ENCODE results near the gene ZNF277.

The ZNF277 gene

GRCh38 chr7:112236597-112236996 lies 30.1 kb downstream of the ZNF277 start:
- no peak for TF ChIP-seq TEAD4 (IDR thresholded peaks at IDR 0.05)
- TF ChIP-seq ZBTB7A (IDR thresholded peaks at IDR 0.05; ENCODE audit: low read depth) = no peak
- TF ChIP-seq TCF12 (IDR thresholded peaks at IDR 0.05; ENCODE audit: low read depth) = no peak
- TF ChIP-seq USF1 (IDR thresholded peaks at IDR 0.05) = no peak
- TF ChIP-seq FOXM1 (IDR thresholded peaks at IDR 0.05; ENCODE audit: borderline replicate concordance, low read depth) = no peak
- TF ChIP-seq YY1 (IDR thresholded peaks at IDR 0.05; ENCODE audit: low read depth) = no peak
- no peak for TF ChIP-seq RAD21 (IDR thresholded peaks at IDR 0.05; ENCODE audit: low read depth)
- TF ChIP-seq REST (IDR thresholded peaks at IDR 0.05; ENCODE audit: low read depth) = no peak
- no peak for TF ChIP-seq TAF1 (IDR thresholded peaks at IDR 0.05; ENCODE audit: low read depth)
- TF ChIP-seq EGR1 (IDR thresholded peaks at IDR 0.05) = no peak
- no peak for TF ChIP-seq MAX (IDR thresholded peaks at IDR 0.05)
- no peak for TF ChIP-seq CREB1 (IDR thresholded peaks at IDR 0.05; ENCODE audit: low read depth)
- TF ChIP-seq CEBPB (IDR thresholded peaks at IDR 0.05) = no peak
- TF ChIP-seq NFIC (IDR thresholded peaks at IDR 0.05) = no peak
- no peak for TF ChIP-seq EP300 (IDR thresholded peaks at IDR 0.05; ENCODE audit: borderline replicate concordance)

DNA sequence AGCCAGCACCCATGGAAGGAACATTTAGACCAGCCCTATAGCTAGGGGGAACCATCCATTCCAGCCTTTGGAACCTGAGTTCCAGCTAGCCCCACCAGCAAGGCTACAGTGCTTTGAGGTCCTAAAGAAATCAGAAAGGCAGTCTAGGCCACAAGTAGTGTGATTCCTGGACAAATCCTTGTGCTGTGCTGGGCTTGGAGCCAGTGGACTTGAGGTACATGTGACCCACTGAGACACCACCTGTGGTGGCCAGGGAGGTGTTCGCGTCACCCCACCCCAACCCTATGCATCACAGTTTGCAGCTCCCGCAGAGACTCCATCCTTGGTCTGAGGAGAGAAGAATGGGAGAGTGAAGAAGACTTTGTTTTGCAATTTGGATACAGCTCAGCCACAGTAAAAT lies 31.8 kb downstream of the ZNF277 start:
- TF ChIP-seq YY1 (IDR thresholded peaks at IDR 0.05; ENCODE audit: low read depth) (no peak), MAX (IDR thresholded peaks at IDR 0.05) (no peak), CREB1 (IDR thresholded peaks at IDR 0.05; ENCODE audit: low read depth) (no peak)

DNA sequence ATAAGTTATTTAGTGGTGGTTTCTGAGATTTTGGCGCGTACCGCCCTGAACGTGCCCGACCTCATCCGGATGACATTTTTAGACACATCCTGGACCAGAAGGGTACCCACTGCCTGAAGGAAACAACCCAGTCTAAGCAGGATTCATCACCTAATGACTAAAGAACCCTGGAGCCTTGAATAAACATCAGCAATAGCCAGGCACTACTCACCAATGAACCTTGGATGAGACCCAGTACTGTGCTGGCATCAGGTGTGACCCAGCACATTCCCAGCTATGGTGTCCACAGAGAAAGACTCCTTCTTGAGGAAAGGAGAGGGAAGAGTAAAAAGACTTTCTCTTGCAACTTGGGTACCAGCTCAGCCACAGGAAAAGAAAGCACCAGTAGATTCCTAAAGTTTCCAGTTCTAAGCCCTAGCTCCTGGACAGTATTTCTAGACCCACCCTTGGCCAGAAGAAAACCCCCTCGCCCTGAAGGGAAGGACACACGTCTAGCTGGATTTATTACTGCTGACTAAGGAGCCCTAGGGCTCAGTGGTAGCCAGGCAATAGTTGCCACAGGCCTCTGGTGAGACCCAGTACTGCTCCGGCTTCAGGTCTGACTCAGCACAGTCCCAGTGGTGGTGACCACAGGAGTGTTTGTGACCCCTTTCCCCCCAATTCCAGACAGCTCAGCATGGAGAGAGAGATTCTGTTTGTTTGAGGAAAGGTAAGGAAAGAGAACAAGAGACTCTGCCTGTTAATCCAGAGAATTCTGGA lies 32.5 kb downstream of the ZNF277 start:
- TF ChIP-seq ZBTB7A (IDR thresholded peaks at IDR 0.05; ENCODE audit: low read depth) (no peak), MAX (IDR thresholded peaks at IDR 0.05) (no peak), EGR1 (IDR thresholded peaks at IDR 0.05) (no peak), NFIC (IDR thresholded peaks at IDR 0.05) (no peak), FOXM1 (IDR thresholded peaks at IDR 0.05; ENCODE audit: borderline replicate concordance, low read depth) (no peak), TEAD4 (IDR thresholded peaks at IDR 0.05) (no peak), REST (IDR thresholded peaks at IDR 0.05; ENCODE audit: low read depth) (no peak), CREB1 (IDR thresholded peaks at IDR 0.05; ENCODE audit: low read depth) (no peak), USF1 (IDR thresholded peaks at IDR 0.05) (no peak), TCF12 (IDR thresholded peaks at IDR 0.05; ENCODE audit: low read depth) (no peak), YY1 (IDR thresholded peaks at IDR 0.05; ENCODE audit: low read depth) (no peak), RAD21 (IDR thresholded peaks at IDR 0.05; ENCODE audit: low read depth) (no peak), EP300 (IDR thresholded peaks at IDR 0.05; ENCODE audit: borderline replicate concordance) (no peak), TAF1 (IDR thresholded peaks at IDR 0.05; ENCODE audit: low read depth) (no peak), CEBPB (IDR thresholded peaks at IDR 0.05) (no peak)

- TF ChIP-seq ZBTB7A (IDR thresholded peaks at IDR 0.05; ENCODE audit: low read depth) (no peak), TCF12 (IDR thresholded peaks at IDR 0.05; ENCODE audit: low read depth) (no peak)
Observed at GRCh38 chr7:112248598-112248997, 42.1 kb downstream of the ZNF277 start.

- TF ChIP-seq FOXM1 (IDR thresholded peaks at IDR 0.05; ENCODE audit: borderline replicate concordance, low read depth) (no peak), TCF12 (IDR thresholded peaks at IDR 0.05; ENCODE audit: low read depth) (no peak), TAF1 (IDR thresholded peaks at IDR 0.05; ENCODE audit: low read depth) (no peak), EP300 (IDR thresholded peaks at IDR 0.05; ENCODE audit: borderline replicate concordance) (no peak), RAD21 (IDR thresholded peaks at IDR 0.05; ENCODE audit: low read depth) (no peak), CEBPB (IDR thresholded peaks at IDR 0.05) (no peak)
Observed at GRCh38 chr7:112252141-112252540, 45.6 kb downstream of the ZNF277 start.

- no peak for TF ChIP-seq RAD21 (IDR thresholded peaks at IDR 0.05; ENCODE audit: low read depth)
Observed at GRCh38 chr7:112252691-112253090, 46.2 kb downstream of the ZNF277 start.
